T-helper 9 cell (primary cell): ENCODE data around the gene MTX1.
"Not testable (repeated sequence)": the region's sequence is repeated elsewhere in the genome, so short reads cannot be mapped to it uniquely, and the experiment has no call there.

ENCODE experiments used
- DNase-seq: peaks from one replicate; pipeline ENCODE4 v3.0.0-alpha.2; 2020

MTX1 gene

GRCh38 chr1:155241841-155242264 lies 33.4 kb downstream of the MTX1 start:
- no peak for DNase-seq

DNA sequence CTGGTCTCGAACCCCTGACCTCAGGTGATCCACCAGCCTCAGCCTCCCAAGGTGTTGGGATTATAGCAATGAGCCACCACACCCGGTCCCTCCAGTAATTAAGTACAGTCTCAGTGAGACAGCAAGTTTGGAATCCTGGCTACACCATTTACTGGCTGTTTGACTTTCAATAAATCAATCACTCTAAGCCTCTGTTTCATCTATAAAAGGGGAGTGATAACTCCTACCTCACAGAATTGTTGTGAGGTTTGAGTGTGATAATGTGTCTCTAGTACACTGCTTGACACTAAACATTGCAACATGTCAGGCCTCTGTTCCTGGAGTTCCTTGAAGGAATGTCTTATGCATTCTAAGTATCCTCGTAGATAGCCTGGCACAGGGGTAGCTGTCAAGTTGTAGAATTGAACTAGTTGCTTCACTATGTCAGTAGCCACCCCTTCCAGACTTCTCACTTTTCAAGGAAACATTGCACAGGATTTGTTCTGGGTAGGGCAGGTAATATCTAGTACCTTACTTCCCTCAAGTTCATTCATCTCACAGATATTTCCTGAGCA lies 34.4 kb downstream of the MTX1 start:
- DNase-seq = no peak

GRCh38 chr1:155244368-155245162 lies 36.1 kb downstream of the MTX1 start:
- DNase-seq = peak; percentile 89

DNA sequence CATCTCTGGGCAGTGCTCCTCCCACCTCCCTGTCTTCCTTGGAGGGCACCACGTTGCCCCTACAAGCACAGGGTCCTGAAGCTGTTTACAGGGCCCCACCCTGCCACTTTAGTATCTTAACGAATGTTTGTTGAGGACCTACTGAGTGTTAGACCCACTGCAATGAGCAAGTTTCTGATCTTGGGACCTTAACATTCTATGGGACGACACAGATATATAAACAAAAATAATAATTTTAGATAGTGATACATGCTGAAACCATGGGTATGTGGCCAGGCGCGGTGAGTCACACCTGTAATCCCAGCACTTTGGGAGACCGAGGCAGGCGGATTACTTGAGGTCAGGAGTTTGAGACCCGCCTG lies 36.6 kb downstream of the MTX1 start:
- DNase-seq = no peak

DNA sequence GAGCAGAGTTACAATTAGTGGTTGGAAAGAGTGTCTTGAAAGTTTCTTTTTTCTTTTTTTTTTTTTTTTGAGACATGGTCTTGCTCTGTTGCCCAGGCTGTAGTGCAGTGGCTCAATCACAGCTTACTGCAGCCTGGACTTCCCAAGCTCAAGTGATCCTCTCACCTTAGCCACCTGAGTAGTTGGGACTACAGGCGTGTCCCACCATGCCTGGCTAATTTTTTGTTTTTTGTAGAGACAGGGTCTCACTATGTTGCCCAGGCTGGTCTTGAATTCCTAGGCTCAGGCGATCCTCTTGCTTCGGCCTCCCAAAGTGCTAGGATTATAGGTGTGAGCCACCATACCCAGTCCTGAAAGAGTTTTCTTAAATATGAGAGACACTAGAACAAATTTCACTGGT lies 38.3 kb downstream of the MTX1 start:
- not testable (repeated sequence) for DNase-seq

DNA sequence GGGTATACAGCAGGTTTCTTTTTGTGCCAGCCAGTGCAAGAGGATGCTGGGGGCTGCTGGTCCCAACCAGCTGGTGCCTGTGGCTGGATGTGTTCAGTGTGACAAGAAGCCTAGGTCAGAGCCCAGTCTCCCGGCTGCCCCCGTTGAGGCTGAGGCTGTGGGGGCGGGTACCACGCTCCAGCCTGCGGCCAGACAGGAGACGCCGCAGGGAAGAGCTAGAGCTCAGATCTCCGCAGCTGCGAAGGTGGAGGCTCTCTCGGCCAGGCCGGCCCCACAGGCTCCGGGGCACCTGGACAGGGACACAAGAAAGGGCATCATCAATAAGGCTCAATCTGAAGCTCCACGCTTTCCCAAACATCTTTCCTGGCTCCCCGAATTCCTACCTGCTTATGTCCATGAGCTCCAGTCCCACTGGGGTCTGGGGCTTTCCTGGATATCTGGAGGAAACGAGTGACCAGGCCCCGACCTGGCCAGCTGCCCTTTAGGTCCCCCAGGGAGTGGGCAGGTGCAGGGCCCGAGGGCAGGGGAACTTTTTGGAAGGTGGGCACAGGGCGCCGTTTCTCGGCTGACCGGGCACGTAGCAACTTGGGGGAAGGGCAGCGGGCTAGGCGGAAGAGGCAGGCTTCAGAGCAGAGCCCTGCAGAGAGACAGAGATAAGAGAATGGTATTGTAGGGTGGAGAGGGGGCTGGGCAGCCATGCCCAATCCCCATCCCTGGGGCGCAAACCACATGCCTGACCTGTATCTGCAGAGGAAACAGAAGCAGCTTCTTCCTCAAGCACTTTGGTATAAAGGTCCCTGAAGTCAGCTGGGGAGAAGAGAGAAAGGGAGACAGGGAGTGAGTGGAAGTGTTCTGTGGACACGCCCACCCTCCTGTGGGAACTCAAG lies 39.4 kb downstream of the MTX1 start:
- no peak for DNase-seq

GRCh38 chr1:155250246-155250632 lies 41.7 kb downstream of the MTX1 start:
- DNase-seq = no peak

GRCh38 chr1:155250633-155251449 lies 42.3 kb downstream of the MTX1 start:
- peak; percentile 99 for DNase-seq

DNA sequence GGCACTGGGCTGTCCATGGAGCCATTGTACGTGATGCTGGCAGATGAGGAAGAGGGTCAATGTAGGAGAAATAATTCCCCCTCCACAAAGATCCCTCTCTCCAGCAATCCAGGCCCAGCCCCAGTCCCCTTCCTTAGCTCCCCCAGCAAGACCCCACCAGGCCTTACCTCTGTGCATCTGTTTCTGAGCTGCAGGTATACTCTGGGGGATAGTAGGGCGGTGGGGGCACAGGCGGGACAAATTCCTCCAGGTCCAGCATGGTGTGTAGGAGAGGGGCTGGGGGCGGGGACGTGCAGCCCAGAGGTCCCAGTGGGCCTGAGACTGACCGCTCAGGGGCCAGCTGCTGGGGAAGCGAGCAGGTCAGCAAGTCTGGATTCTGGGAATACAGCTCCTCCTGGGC lies 43.1 kb downstream of the MTX1 start:
- DNase-seq = no peak

- no peak for DNase-seq
Measured at GRCh38 chr1:155253208-155253607, 44.7 kb downstream of the MTX1 start.

- no peak for DNase-seq
Measured at GRCh38 chr1:155253797-155254196, 45.3 kb downstream of the MTX1 start.

GRCh38 chr1:155254228-155254713 lies 45.8 kb downstream of the MTX1 start:
- no peak for DNase-seq

GRCh38 chr1:155254714-155255242 lies 46.3 kb downstream of the MTX1 start:
- no peak for DNase-seq

DNA sequence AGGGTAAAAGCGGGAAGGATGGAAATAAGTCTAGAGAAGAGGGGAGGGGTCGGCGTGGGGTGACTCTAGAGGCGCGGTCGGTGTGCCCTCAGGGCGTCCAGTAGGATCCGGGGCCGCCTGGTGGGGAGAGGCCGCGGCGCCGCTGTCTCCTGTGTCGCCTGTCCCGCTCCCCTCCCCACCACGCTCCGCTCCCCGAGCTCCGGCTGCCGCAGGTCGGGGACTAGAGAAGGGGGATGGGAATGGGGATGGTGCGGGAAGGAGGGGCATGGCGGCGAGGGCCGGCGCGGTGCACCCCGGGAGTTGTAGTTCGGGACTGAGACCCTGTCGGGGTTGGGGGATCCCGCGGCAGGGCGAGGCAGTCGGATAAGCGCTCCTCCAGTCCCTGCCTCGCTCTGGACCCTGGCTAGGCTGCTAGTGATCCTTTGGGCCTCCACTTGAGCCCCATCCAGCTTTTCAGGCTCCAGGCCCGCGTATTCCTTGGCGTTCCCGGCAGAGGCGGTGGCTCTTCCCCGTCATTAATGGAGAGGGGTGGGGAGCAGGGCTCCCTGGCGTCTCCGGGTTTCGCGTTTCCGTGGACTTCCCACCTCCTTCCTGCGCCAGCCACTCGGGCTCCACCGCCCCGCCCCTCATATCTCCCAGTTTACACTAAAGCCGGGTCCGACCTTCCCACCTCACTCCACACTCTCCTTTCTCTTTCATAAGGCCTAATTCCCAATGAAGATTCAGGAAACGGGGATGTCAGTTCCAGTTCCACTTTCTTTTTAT lies 46.9 kb downstream of the MTX1 start, which contains the start of gene ENTREP3:
TSS of gene ENTREP3 (minus strand) at position 241 of the 765 bp plus-strand sequence. CDS start 606 bp downstream, outside the sequence.
- DNase-seq = peak; percentile 70

DNA sequence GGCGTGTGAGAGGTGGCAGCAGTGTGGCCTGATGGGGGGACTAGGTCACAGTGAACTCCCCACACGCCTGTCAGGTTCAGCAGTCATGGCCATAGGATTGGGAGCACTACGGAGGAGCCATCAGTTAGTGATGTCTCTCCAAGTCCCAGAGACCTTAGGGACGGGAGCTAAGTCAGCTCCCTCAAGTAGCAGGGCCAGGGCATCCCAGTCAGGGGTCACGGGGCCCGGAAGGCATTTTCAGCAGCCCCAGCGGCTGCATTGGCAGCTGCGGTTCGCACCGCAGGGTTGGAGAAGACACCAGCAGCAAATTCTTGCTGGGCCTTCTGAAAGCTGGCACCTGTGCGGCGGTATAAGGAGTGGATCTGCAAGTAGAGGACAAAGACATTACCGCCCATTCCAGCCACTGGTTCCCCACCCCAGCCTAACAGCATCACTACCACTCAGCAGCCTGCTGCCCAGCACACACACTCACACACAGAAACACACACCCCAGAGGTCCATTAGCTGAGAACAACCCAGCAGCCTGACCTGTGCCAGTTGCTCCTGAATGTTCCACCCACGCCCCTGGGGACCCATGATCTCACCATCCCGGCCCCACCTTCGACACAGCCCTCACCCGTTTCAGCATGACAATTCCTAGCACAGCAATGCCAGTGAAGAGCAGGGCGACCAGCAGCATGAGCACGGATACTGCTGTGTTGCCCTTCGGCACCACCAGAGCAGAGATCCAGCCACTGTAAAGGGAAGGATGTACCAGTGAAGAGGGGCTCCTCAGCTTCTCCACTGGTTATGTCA lies 47.8 kb downstream of the MTX1 start:
- DNase-seq = no peak

DNA sequence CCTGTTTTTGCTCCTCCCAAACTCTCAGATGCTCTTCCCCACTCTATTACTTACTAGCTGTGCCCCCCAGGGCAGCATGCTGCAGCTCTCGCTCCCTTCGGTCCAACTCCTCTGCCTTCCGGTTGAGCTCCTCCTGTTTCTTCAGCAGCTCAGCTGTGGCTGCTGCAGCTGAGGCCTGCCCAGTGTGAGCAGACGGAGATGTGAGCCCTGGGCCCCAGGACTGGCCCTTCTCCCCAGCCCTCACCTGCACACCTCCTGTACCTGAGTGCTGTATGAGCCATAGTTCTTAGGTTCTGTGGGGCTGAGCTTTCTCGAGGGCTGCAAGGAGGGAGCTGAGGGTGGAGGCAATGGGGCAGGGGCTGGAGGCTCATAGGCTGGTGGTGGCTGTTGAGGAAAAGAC lies 51.8 kb downstream of the MTX1 start:
- no peak for DNase-seq

DNA sequence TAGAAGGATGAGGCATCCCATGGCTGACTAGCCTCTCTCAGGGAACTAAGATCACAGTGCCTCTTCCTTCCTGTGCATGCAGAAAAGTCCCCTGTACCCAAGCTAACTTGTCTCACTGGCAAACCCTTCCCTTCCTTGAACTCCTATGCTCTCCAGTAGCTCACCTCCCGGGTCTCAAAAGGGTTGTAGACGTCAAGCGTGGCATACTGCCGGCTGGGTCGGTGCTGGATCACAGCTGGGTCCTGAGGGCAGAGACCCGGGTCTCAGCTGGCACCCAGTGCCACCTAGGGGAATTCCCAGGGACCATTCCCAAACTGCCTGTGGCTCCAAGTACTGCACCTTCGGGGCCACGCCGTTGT lies 53.0 kb downstream of the MTX1 start:
- DNase-seq = no peak

DNA sequence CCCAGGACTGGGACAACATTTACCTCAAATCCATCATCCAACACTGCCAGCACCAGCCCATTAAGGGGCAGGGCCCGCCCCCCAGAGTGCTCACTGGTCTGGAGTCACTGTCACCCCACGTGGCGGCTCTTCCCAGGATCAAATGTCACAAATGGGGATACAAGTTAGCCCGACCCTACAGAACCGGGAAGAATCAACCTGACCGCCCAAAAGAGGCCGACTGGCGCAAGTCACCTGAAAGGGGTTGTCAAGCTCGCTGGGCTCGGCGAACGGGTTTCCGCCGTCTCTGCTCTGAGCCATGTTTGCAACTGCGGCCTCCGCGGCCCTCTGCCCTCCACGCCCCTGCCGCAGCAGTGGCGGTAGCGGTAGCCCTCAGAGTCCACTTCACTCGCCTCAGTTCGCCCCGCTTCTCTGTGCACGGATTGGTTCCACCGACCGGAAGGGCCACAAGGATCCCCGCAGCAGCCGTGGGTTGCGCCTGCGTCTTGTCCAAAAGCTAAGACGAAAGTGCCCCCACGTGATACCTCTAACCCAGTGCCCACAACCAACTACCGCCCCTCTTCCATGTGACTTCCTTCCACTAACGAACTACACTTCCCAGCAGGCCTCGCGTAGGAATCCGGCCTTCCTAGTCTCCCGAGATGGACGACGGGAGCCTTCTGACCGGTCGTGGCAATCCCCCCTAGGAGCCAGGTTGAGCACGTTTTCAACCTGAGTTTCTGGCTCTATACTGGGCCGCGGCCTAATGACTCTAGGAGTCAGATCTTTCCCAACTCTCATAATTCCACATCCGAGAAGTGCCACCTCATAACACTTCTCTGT lies 53.6 kb downstream of the MTX1 start, which contains the start of gene SCAMP3:
TSS of gene SCAMP3 (minus strand) at position 509 of the 822 bp plus-strand sequence. CDS start at position 300, 209 bp downstream.
- peak; percentile 76 for DNase-seq

- no peak for DNase-seq
Measured at GRCh38 chr1:155263067-155263466, 54.6 kb downstream of the MTX1 start.
